SIG-M5 treated with dmso at 0.1 percent for 504 hours (cell line): ENCODE results near the gene PRSS50.
"Not testable (repeated sequence)": the region's sequence is repeated elsewhere in the genome, so short reads cannot be mapped to it uniquely, and the experiment has no call there.

Experiments used
- DNase-seq: peaks from one replicate; lab custom pipeline; 2025; ENCODE audit not compliant: unreplicated experiment; lab: John Stamatoyannopoulos, UW

Gene PRSS50

GRCh38 chr3:46717447-46718231, at the start of gene PRSS50:
PRSS50 (minus strand) TSS chr3:46717869; CDS start chr3:46717824, 45 bp downstream.
- DNase-seq: no peak

GRCh38 chr3:46764206-46764605, 46.5 kb upstream of the PRSS50 start:
- no peak for DNase-seq

GRCh38 chr3:46763178-46763577, 45.5 kb upstream of the PRSS50 start:
- no peak for DNase-seq

- no peak for DNase-seq
Observed at GRCh38 chr3:46759239-46760167, 41.8 kb upstream of the PRSS50 start.

GRCh38 chr3:46756642-46757041, 39.0 kb upstream of the PRSS50 start:
- DNase-seq: no peak

- DNase-seq: no peak
Observed at GRCh38 chr3:46755646-46756045, 38.0 kb upstream of the PRSS50 start.

- not testable (repeated sequence) for DNase-seq
Observed at GRCh38 chr3:46753127-46753526, 35.5 kb upstream of the PRSS50 start.

- DNase-seq: no peak
Observed at GRCh38 chr3:46750555-46751038, 32.9 kb upstream of the PRSS50 start.

- no peak for DNase-seq
Observed at GRCh38 chr3:46749129-46749528, 31.5 kb upstream of the PRSS50 start.

GRCh38 chr3:46748170-46748569, 30.5 kb upstream of the PRSS50 start:
- DNase-seq: no peak

GRCh38 chr3:46746711-46747110, 29.0 kb upstream of the PRSS50 start:
- DNase-seq: no peak

- DNase-seq: no peak
Observed at GRCh38 chr3:46742992-46743585, 25.4 kb upstream of the PRSS50 start.

GRCh38 chr3:46739565-46739964, 21.9 kb upstream of the PRSS50 start:
- not testable (repeated sequence) for DNase-seq

- no peak for DNase-seq
Observed at GRCh38 chr3:46737329-46737731, 19.7 kb upstream of the PRSS50 start.

GRCh38 chr3:46736006-46736872, 18.6 kb upstream of the PRSS50 start:
- DNase-seq: no peak

GRCh38 chr3:46734773-46735172, 17.1 kb upstream of the PRSS50 start:
- DNase-seq: no peak

- DNase-seq: no peak
Observed at GRCh38 chr3:46733026-46733800, 15.5 kb upstream of the PRSS50 start.

- DNase-seq: no peak
Observed at GRCh38 chr3:46731795-46732194, 14.1 kb upstream of the PRSS50 start.

GRCh38 chr3:46730819-46731218, 13.2 kb upstream of the PRSS50 start:
- no peak for DNase-seq

- no peak for DNase-seq
Observed at GRCh38 chr3:46729038-46729437, 11.4 kb upstream of the PRSS50 start.
